GM23248 (cell line): Measurements from ENCODE around the gene DBF4B.

Experiments used
- EZH2 ChIP-seq: fragments of 200-600 bp; sonication (generic); IDR thresholded peaks from 2 replicates; pipeline ENCODE4 v1.6.1; 2018; ENCODE audit warnings: antibody characterized with exemption, mild to moderate bottlenecking; ENCODE audit not compliant: insufficient read depth, poor library complexity, severe bottlenecking
- EZH2phosphoT487 ChIP-seq: fragments of 200-600 bp; sonication (generic); IDR thresholded peaks from 2 replicates; pipeline ENCODE4 v1.6.1; 2018; ENCODE audit warnings: antibody characterized with exemption, moderate library complexity, mild to moderate bottlenecking, low read depth; ENCODE audit not compliant: insufficient read depth

DNA sequence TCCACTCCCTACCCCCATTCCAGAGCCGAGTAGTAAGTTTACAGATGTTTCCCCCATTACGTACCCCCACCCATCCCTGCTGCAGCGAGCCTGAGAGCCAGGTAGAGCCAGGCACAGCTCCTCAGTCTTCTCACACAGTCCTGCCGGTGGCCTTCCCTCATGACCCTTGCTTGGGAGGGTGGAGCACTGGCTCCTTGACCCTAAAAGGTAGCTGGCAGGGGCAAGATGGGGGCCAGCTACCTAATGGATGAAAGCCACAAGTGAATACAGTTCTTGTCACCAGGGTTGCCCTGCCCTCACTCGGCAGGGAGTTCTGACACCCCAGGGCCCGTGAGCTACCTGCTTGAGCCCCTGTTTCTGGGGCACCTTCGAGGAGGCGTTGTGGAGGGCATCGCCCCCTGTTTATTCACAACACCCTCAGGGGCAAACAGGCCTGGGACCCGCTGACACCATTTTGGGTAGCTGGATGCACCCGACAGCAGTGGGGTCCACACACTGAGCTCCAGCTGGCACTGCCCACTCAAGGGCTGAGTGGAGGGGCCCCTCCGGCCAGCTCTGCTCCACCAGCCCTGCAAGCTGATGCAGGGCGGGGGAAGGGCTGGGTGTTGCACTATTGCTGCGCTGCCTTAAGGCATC is 72.5 kb downstream of the DBF4B start:
- no peak for TF ChIP-seq EZH2
- TF ChIP-seq EZH2phosphoT487, result no peak
